Hepatocyte (in vitro differentiated cells): ENCODE data around the gene FAIM.

Experiments
- CTCF ChIP-seq: fragments of 200-600 bp; sonication (generic); IDR thresholded peaks from 2 replicates; pipeline ENCODE4 v1.5.1; 2016; ENCODE audit warnings: antibody characterized with exemption, mild to moderate bottlenecking; ENCODE audit not compliant: poor library complexity
- EZH2 ChIP-seq: fragments of 200-600 bp; sonication (generic); IDR thresholded peaks from 2 replicates; pipeline ENCODE4 v1.6.1; 2016; ENCODE audit warnings: antibody characterized with exemption, mild to moderate bottlenecking, borderline replicate concordance
- EZH2phosphoT487 ChIP-seq: fragments of 200-600 bp; sonication (generic); IDR thresholded peaks from one replicate; pipeline ENCODE4 v1.6.1; 2018; ENCODE audit warnings: antibody characterized with exemption, mild to moderate bottlenecking, low read depth, moderate library complexity; ENCODE audit not compliant: unreplicated experiment, severe bottlenecking

- TF ChIP-seq CTCF (no peak), EZH2phosphoT487 (no peak), EZH2 (no peak)
Observed at GRCh38 chr3:138653567-138653966, 45.0 kb downstream of the FAIM start.
